ENCODE measurements around the gene ABCB11. TPM values are rescaled to one million over a fixed set of nuclear protein-coding genes. Genes with fewer than 3 reads are reported as not detected.

The ABCB11 gene
- total and polyA plus RNA-seq, 9 of the 15 experiments (the other 6 are each of a cell fraction or from before 2014, with no cell fraction given): 0.04 to 0.51 (median 0.10) TPM; not detected in 1

- TF ChIP-seq NKRF (IDR thresholded peaks at IDR 0.05; ENCODE audit: borderline replicate concordance) (no peak), ZNF146 (CRISPR knock-in tag; IDR thresholded peaks at IDR 0.05; ENCODE audit: unreplicated experiment) (no peak), ZNF318 (IDR thresholded peaks at IDR 0.05; ENCODE audit: borderline replicate concordance in 1 of 2, low read depth in 1 of 2) (peak in 1 of 2 experiments; percentile 31; a peak in 1 of 4 replicates), ZNF263 (CRISPR knock-in tag; IDR thresholded peaks at IDR 0.05; ENCODE audit: borderline replicate concordance) (no peak), PRDM10 (IDR thresholded peaks at IDR 0.05; ENCODE audit: partially characterized antibody) (no peak), ZNF175 (CRISPR knock-in tag; IDR thresholded peaks at IDR 0.05; ENCODE audit: low read depth) (no peak), EHMT2 (IDR thresholded peaks at IDR 0.05) (0 out of 2 replicates have a peak, but pooled peaks have one; percentile 36), SP1 (CRISPR knock-in tag; IDR thresholded peaks at IDR 0.05) (no peak), PHF21A (IDR thresholded peaks at IDR 0.05; ENCODE audit: borderline replicate concordance, low read depth) (no peak), POLR2AphosphoS5 (IDR thresholded peaks at IDR 0.05; ENCODE audit: control insufficient read depth, insufficient read depth, low read depth, low read length) (peak; percentile 48; the same call in 1 of the 2 replicates), CCNT2 (IDR thresholded peaks at IDR 0.05; ENCODE audit: borderline replicate concordance, extremely low read depth, insufficient read length, low read depth, low read length) (peak; percentile 95), DPF2 (IDR thresholded peaks at IDR 0.05) (peak; percentile 87)
Measured at GRCh38 chr2:169072163-169072925, 41.2 kb upstream of the ABCB11 start (continued).
